Spleen (tissue), 7 donors: ENCODE measurements around the gene MICB.

Experiments used
- POLR2A ChIP-seq, 3 donors: fragments of 450-650 bp; IDR thresholded peaks; one replicate each; pipeline ENCODE4 v1.5.1; 2017; ENCODE audit warnings: antibody characterized with exemption in 3 of 3, mild to moderate bottlenecking in 1 of 3
- TF ChIP-seq, protein P1 (sequence below), 11 experiments: fragments of 200-600 bp in 7 of 11; fragments of 450-650 bp in 4 of 11; sonication (generic) in 4 of 11; IDR thresholded peaks in 8 of 11; conservative IDR thresholded peaks in 3 of 11; 1 replicate in 7 of 11; 2 replicates in 4 of 11; pipeline versions ENCODE4 v1.4.0 to v1.8.0; 2016 to 2021; ENCODE audit warnings: antibody characterized with exemption in 11 of 11, inconsistent platforms in 4 of 11, mild to moderate bottlenecking in 1 of 11
- donor health status: DM: no; HTN: no; CAD: no; lungs with moderate emphysema.
- donor health status: DM: no; HTN: no; CAD: no.
- donor health status: DM: no; HTN: no; CAD: no.

DNA sequence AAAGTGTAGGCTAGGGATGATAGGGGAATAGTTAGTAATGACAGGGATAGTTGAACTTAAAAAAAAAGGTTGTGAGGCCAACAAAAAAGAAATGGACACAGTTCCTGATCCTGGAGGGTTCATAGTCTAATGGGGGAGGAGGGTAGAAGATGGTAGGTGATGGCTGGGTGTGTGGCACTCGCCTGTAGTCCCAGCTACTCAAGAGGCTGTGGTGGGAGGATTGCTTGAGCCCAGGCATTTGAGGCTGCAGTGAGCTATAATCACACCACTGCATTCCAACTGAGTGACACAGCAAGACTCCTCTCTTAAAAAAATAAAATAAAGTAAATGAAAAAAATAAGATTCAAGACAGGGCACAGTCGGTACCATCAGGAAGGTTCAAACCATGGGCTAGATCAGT, 2.4 kb upstream of the MICB start:
- TF ChIP-seq, protein P1, sequence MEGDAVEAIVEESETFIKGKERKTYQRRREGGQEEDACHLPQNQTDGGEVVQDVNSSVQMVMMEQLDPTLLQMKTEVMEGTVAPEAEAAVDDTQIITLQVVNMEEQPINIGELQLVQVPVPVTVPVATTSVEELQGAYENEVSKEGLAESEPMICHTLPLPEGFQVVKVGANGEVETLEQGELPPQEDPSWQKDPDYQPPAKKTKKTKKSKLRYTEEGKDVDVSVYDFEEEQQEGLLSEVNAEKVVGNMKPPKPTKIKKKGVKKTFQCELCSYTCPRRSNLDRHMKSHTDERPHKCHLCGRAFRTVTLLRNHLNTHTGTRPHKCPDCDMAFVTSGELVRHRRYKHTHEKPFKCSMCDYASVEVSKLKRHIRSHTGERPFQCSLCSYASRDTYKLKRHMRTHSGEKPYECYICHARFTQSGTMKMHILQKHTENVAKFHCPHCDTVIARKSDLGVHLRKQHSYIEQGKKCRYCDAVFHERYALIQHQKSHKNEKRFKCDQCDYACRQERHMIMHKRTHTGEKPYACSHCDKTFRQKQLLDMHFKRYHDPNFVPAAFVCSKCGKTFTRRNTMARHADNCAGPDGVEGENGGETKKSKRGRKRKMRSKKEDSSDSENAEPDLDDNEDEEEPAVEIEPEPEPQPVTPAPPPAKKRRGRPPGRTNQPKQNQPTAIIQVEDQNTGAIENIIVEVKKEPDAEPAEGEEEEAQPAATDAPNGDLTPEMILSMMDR (IDR thresholded peaks at IDR 0.05 in 8 of 11, conservative IDR thresholded peaks at IDR 0.05 in 3 of 11): no peak
- no peak for TF ChIP-seq POLR2A (IDR thresholded peaks at IDR 0.05)
